CD14-positive monocyte (primary cell): ENCODE measurements around the gene SYPL2. TPM values are rescaled to one million over a fixed set of nuclear protein-coding genes. Genes with fewer than 3 reads are reported as not detected.

ENCODE experiments used
- DNase-seq, 3 donors: peaks; one replicate each; pipeline ENCODE4 v3.0.0-alpha.2; 2011 to 2022
- H2AFZ ChIP-seq: 2 replicates; pipeline ENCODE4 v1.6.0; 2012; ENCODE audit warnings: mild to moderate bottlenecking, low read depth, low read length, inconsistent platforms; ENCODE audit not compliant: insufficient read depth, poor library complexity, severe bottlenecking
- H3K27ac ChIP-seq, 2 donors: 1 replicate in 1 of 2; 2 replicates in 1 of 2; pipeline ENCODE4 v1.5.1; 2012 to 2013; ENCODE audit warnings: low read length in 2 of 2, control low read depth in 1 of 2, inconsistent platforms in 1 of 2, low read depth in 1 of 2, mild to moderate bottlenecking in 1 of 2
- H3K27me3 ChIP-seq, 2 donors: one replicate each; pipeline versions ENCODE4 v1.6.0 to v1.6.1; 2011 to 2013; ENCODE audit warnings: low read length in 2 of 2; ENCODE audit not compliant: control insufficient read depth in 2 of 2, insufficient read depth in 2 of 2
- H3K36me3 ChIP-seq, 2 donors: replicated peaks in 1 of 2; 1 replicate in 1 of 2; 2 replicates in 1 of 2; pipeline versions ENCODE4 v1.5.1 to v1.6.1; 2012 to 2013; ENCODE audit warnings: low read length in 2 of 2, control low read depth in 1 of 2, inconsistent platforms in 1 of 2, mild to moderate bottlenecking in 1 of 2; ENCODE audit not compliant: insufficient read depth in 2 of 2, control insufficient read depth in 1 of 2
- H3K4me1 ChIP-seq, 2 donors: 1 replicate in 1 of 2; 2 replicates in 1 of 2; pipeline versions ENCODE4 v1.5.1 to v1.6.1; 2012 to 2013; ENCODE audit warnings: low read length in 2 of 2, control low read depth in 1 of 2, inconsistent platforms in 1 of 2, mild to moderate bottlenecking in 1 of 2, moderate library complexity in 1 of 2; ENCODE audit not compliant: insufficient read depth in 2 of 2, control insufficient read depth in 1 of 2
- H3K4me2 ChIP-seq: replicated peaks from 2 replicates; pipeline ENCODE3; 2012; ENCODE audit warnings: low read length, moderate library complexity, mild to moderate bottlenecking; ENCODE audit not compliant: poor library complexity, severe bottlenecking; ENCODE audit errors: extremely low read depth
- H3K4me3 ChIP-seq, 3 experiments: fragments of 200-600 bp in 1 of 3; sonication (generic) in 1 of 3; replicated peaks in 1 of 3; 1 replicate in 2 of 3; 2 replicates in 1 of 3; pipeline ENCODE4 v1.5.1; 2011 to 2013; ENCODE audit warnings: low read length in 3 of 3, mild to moderate bottlenecking in 3 of 3, control low read depth in 2 of 3, low read depth in 2 of 3, inconsistent platforms in 1 of 3, moderate library complexity in 1 of 3
- H3K79me2 ChIP-seq: 2 replicates; pipeline ENCODE4 v1.6.0; 2012; ENCODE audit warnings: mild to moderate bottlenecking, control low read depth, inconsistent platforms, low read length, moderate library complexity; ENCODE audit not compliant: insufficient read depth
- H3K9ac ChIP-seq: 2 replicates; pipeline ENCODE4 v1.6.0; 2017; ENCODE audit warnings: low read length, mild to moderate bottlenecking; ENCODE audit not compliant: insufficient read depth, poor library complexity, severe bottlenecking
- H3K9me3 ChIP-seq, 2 donors: replicated peaks in 1 of 2; 1 replicate in 1 of 2; 2 replicates in 1 of 2; pipeline versions ENCODE4 v1.5.1 to v1.6.1; 2012 to 2013; ENCODE audit warnings: low read length in 2 of 2, control low read depth in 1 of 2; ENCODE audit not compliant: control insufficient read depth in 1 of 2, insufficient read depth in 1 of 2
- H4K20me1 ChIP-seq: 2 replicates; pipeline ENCODE4 v1.6.0; 2012; ENCODE audit warnings: mild to moderate bottlenecking, low read length, control low read depth, moderate library complexity; ENCODE audit not compliant: insufficient read depth
- H3K27ac Mint-ChIP-seq, 7 donors: one replicate each; pipeline ENCODE4 v1.8.0; 2020; ENCODE audit warnings: mild to moderate bottlenecking in 7 of 7, mixed read lengths in 7 of 7, moderate library complexity in 6 of 7, inconsistent platforms in 2 of 7
- H3K27me3 Mint-ChIP-seq, 3 donors: one replicate each; pipeline ENCODE4 v1.8.0; 2021 to 2022; ENCODE audit warnings: low read depth in 3 of 3, mild to moderate bottlenecking in 3 of 3, mixed read lengths in 3 of 3, moderate library complexity in 3 of 3, inconsistent platforms in 1 of 3
- H3K36me3 Mint-ChIP-seq, 2 donors: one replicate each; pipeline ENCODE4 v1.8.0; 2020; ENCODE audit warnings: mixed read lengths in 2 of 2, inconsistent platforms in 1 of 2, mild to moderate bottlenecking in 1 of 2
- H3K4me1 Mint-ChIP-seq: one replicate; pipeline ENCODE4 v1.8.0; 2020; ENCODE audit warnings: mild to moderate bottlenecking, mixed read lengths
- H3K4me3 Mint-ChIP-seq, 2 donors: one replicate each; pipeline ENCODE4 v1.8.0; 2020; ENCODE audit warnings: mild to moderate bottlenecking in 2 of 2, mixed read lengths in 2 of 2, moderate library complexity in 1 of 2
- H3K9me3 Mint-ChIP-seq, 7 donors: one replicate each; pipeline ENCODE4 v1.8.0; 2020 to 2022; ENCODE audit warnings: mixed read lengths in 7 of 7, mild to moderate bottlenecking in 6 of 7, moderate library complexity in 6 of 7, inconsistent platforms in 2 of 7
- CTCF ChIP-seq: fragments of 200-600 bp; IDR thresholded peaks from one replicate; pipeline ENCODE4 v1.8.0; 2022; ENCODE audit warnings: antibody characterized with exemption, mild to moderate bottlenecking
- WGBS: methylation state at CpG from one replicate; pipeline ENCODE4 v1.1.5; 2013; ENCODE audit warnings: missing lambda C conversion rate; ENCODE audit not compliant: insufficient coverage; 5-methylcytosine and 5-hydroxymethylcytosine counted together
- intact Hi-C, 2 donors: fragments of 100-400 bp; cut with micrococcal nuclease; formaldehyde crosslinking; loops; one replicate each; pipeline versions ENCODE4 v1.15.0 to v1.15.1; 2023
- polyA plus RNA-seq, 3 donors: library from polyadenylated mRNA; depleted of rRNA in 1 of 3; unstranded in 2 of 3; stranded (reverse) in 1 of 3; fragments of 300-500 nt in 2 of 3; fragments of >200 nt in 1 of 3; fragmentation: Illumina TruSeq in 2 of 3; gene quantifications; 1 replicate in 2 of 3; 2 replicates in 1 of 3; pipeline ENCODE4 v1.2.3, GENCODE V29; 2012 to 2021

The SYPL2 gene
- polyA plus RNA-seq, 3 donors, result 0.03 to 0.12 TPM; not detected in 1

GRCh38 chr1:109492779-109493178 lies 26.4 kb downstream of the SYPL2 start:
- H3K27ac ChIP-seq, result no peak overlapping the region
- H3K9ac ChIP-seq, result no peak overlapping the region
- H3K9me3 Mint-ChIP-seq, result no peaks in the 10 kb centered on the region
- H3K36me3 Mint-ChIP-seq, result peaks cover 32 to 36% of the 10 kb centered on the region in 2 donors
- no peak for DNase-seq
- peaks cover 23% of the 10 kb centered on the region for H3K4me1 Mint-ChIP-seq
- peaks cover 0 to 4% (median 0%) of the 10 kb centered on the region in 3 donors for H3K27me3 Mint-ChIP-seq
- no peak overlapping the region for H2AFZ ChIP-seq
- no peak overlapping the region for H3K4me2 ChIP-seq
- no peak for TF ChIP-seq CTCF
- H3K4me1 ChIP-seq, result peaks cover 12 to 19% of the 10 kb centered on the region in 2 donors
- intact Hi-C loops, result no loop called here
- no peak overlapping the region for H3K4me3 Mint-ChIP-seq
- no peaks in the 10 kb centered on the region for H3K9me3 ChIP-seq
- 53% methylated on average over 3 of the region's 4 CpGs for WGBS
- H4K20me1 ChIP-seq, result peaks cover 32% of the 10 kb centered on the region
- peaks cover 36% of the 10 kb centered on the region for H3K79me2 ChIP-seq
- H3K27ac Mint-ChIP-seq, result no peak overlapping the region
- H3K4me3 ChIP-seq, result no peak overlapping the region
- peaks cover 21 to 28% of the 10 kb centered on the region in 2 donors for H3K36me3 ChIP-seq
- no peaks in the 10 kb centered on the region for H3K27me3 ChIP-seq

DNA sequence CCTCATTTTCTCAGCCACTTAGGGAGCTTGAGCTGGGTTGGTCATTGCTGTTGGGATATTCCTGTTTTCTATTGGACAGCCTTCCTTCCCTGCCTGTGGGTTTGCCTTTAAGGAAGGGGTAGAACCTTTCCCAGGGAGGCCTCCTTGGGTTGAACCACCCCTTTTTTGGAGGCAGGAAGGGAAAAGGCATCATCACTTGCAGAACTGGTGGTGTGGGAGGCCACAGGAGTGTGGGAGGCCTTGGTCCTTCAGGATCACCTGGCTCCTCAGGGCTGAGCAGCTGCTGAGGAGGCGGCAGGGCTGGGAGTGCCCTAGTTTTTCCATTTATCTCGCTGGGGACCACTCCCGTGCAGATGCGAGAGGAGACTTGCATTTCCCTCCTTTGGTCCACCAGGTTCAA lies 26.9 kb downstream of the SYPL2 start:
- 91% methylated on average over 4 of the region's 4 CpGs for WGBS
- Histone ChIP-seq H2AFZ (peak overlapping the region; percentile 89), H3K9me3 (no peaks in the 10 kb centered on the region), H4K20me1 (peaks cover 37% of the 10 kb centered on the region), H3K4me1 (peaks cover 12 to 19% of the 10 kb centered on the region in 2 donors), H3K4me3 (no peak overlapping the region), H3K27me3 (no peaks in the 10 kb centered on the region), H3K79me2 (peaks cover 39% of the 10 kb centered on the region), H3K27ac (no peak overlapping the region), H3K36me3 (peaks cover 26 to 33% of the 10 kb centered on the region in 2 donors), H3K9ac (no peak overlapping the region), H3K4me2 (peak overlapping the region; percentile 77)
- H3K36me3 Mint-ChIP-seq, result peaks cover 30 to 36% of the 10 kb centered on the region in 2 donors
- no peak overlapping the region for H3K27ac Mint-ChIP-seq
- intact Hi-C loops, result no loop called here
- no peak for TF ChIP-seq CTCF
- H3K4me1 Mint-ChIP-seq, result peaks cover 23% of the 10 kb centered on the region
- no peaks in the 10 kb centered on the region for H3K9me3 Mint-ChIP-seq
- H3K4me3 Mint-ChIP-seq, result no peak overlapping the region
- DNase-seq, result no peak
- H3K27me3 Mint-ChIP-seq, result peaks cover 0 to 4% (median 0%) of the 10 kb centered on the region in 3 donors
